C4-2B (cell line): ENCODE results near the gene URI1.

ENCODE experiments used
- ZFX ChIP-seq: fragments of 450-650 bp; IDR thresholded peaks from 2 replicates; pipeline ENCODE4 v1.6.1; 2017
- TF ChIP-seq, protein P1 (sequence below): fragments of 450-650 bp; conservative IDR thresholded peaks from 2 replicates; pipeline ENCODE4 v1.5.1; 2017; ENCODE audit warnings: mild to moderate bottlenecking

GRCh38 chr19:29965492-29965891 is 23.5 kb downstream of the URI1 start:
- TF ChIP-seq, protein P1, sequence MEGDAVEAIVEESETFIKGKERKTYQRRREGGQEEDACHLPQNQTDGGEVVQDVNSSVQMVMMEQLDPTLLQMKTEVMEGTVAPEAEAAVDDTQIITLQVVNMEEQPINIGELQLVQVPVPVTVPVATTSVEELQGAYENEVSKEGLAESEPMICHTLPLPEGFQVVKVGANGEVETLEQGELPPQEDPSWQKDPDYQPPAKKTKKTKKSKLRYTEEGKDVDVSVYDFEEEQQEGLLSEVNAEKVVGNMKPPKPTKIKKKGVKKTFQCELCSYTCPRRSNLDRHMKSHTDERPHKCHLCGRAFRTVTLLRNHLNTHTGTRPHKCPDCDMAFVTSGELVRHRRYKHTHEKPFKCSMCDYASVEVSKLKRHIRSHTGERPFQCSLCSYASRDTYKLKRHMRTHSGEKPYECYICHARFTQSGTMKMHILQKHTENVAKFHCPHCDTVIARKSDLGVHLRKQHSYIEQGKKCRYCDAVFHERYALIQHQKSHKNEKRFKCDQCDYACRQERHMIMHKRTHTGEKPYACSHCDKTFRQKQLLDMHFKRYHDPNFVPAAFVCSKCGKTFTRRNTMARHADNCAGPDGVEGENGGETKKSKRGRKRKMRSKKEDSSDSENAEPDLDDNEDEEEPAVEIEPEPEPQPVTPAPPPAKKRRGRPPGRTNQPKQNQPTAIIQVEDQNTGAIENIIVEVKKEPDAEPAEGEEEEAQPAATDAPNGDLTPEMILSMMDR: no peak
- TF ChIP-seq ZFX: no peak
